GM19467 (cell line): ENCODE results near the gene BCL11B.

Experiments
- ATAC-seq: cut with Tn5 transposase; IDR thresholded peaks from one replicate; pipeline ENCODE4 v1.9.1; 2021; ENCODE audit warnings: mild to moderate bottlenecking, moderate library complexity; ENCODE audit not compliant: unreplicated experiment

Gene BCL11B

GRCh38 chr14:99185436-99186068, 86.4 kb downstream of the BCL11B start:
- ATAC-seq: no peak

- ATAC-seq: no peak
Measured at GRCh38 chr14:99183716-99184115, 88.3 kb downstream of the BCL11B start.

GRCh38 chr14:99183311-99183710, 88.7 kb downstream of the BCL11B start:
- ATAC-seq: no peak

GRCh38 chr14:99182548-99183250, 89.3 kb downstream of the BCL11B start:
- ATAC-seq: no peak

GRCh38 chr14:99181804-99182520, 90.0 kb downstream of the BCL11B start:
- ATAC-seq: no peak

- ATAC-seq: no peak
Measured at GRCh38 chr14:99181241-99181640, 90.8 kb downstream of the BCL11B start.

- ATAC-seq: no peak
Measured at GRCh38 chr14:99179946-99180345, 92.1 kb downstream of the BCL11B start.

GRCh38 chr14:99179506-99179905, 92.5 kb downstream of the BCL11B start:
- ATAC-seq: no peak

GRCh38 chr14:99177886-99178835, 93.8 kb downstream of the BCL11B start:
- ATAC-seq: no peak

- ATAC-seq: no peak
Measured at GRCh38 chr14:99177046-99177655, 94.8 kb downstream of the BCL11B start.

GRCh38 chr14:99176156-99176945, 95.6 kb downstream of the BCL11B start:
- no peak for ATAC-seq

- no peak for ATAC-seq
Measured at GRCh38 chr14:99175331-99176155, 96.5 kb downstream of the BCL11B start.

GRCh38 chr14:99174770-99175319, 97.2 kb downstream of the BCL11B start:
- no peak for ATAC-seq

- no peak for ATAC-seq
Measured at GRCh38 chr14:99174081-99174769, 97.8 kb downstream of the BCL11B start.

- ATAC-seq: no peak
Measured at GRCh38 chr14:99173506-99173905, 98.5 kb downstream of the BCL11B start.

- no peak for ATAC-seq
Measured at GRCh38 chr14:99173086-99173485, 98.9 kb downstream of the BCL11B start.

GRCh38 chr14:99171396-99171795, 100.6 kb downstream of the BCL11B start:
- no peak for ATAC-seq

- no peak for ATAC-seq
Measured at GRCh38 chr14:99169776-99170356, 102.1 kb downstream of the BCL11B start.
